Measurements from ENCODE around the gene PRPS1L1.

- no peak for TF ChIP-seq CEBPB (IDR thresholded peaks at IDR 0.05; ENCODE audit: low read depth, low read length)
- no peak for TF ChIP-seq ATF3 (IDR thresholded peaks at IDR 0.05; ENCODE audit: insufficient read depth, low read depth, low read length)
- TF ChIP-seq EP300 (IDR thresholded peaks at IDR 0.05; ENCODE audit: borderline replicate concordance in 1 of 2, low read depth in 2 of 2, low read length in 2 of 2) = no peak
- no peak for TF ChIP-seq CTCF (IDR thresholded peaks at IDR 0.05; ENCODE audit: control extremely low read depth in 1 of 3, insufficient read depth in 1 of 3, low read depth in 1 of 3, low read length in 3 of 3)
Observed at GRCh38 chr7:17998692-17999091, 29.0 kb downstream of the PRPS1L1 start.
